ENCODE data around the gene CADPS2.

DNA sequence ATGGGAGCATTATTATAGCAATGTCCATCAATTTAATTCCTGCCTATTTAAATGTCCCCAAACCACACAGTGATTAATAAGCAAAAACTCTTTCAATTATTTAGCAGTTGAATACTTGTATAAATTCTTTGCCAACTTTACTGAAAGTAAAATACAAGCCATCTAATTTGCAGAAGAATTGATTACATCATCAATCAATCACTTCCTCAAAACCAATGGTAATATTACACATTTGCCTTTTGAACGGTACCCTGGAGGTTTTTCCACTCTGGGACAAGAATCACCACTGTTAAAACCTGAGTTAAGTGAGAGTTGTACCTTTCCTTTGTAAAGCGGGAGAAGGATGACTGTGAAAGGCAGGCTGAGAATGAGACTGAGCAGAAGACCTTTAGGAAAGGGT is 280.3 kb downstream of the CADPS2 start:
- TF ChIP-seq, protein P1, sequence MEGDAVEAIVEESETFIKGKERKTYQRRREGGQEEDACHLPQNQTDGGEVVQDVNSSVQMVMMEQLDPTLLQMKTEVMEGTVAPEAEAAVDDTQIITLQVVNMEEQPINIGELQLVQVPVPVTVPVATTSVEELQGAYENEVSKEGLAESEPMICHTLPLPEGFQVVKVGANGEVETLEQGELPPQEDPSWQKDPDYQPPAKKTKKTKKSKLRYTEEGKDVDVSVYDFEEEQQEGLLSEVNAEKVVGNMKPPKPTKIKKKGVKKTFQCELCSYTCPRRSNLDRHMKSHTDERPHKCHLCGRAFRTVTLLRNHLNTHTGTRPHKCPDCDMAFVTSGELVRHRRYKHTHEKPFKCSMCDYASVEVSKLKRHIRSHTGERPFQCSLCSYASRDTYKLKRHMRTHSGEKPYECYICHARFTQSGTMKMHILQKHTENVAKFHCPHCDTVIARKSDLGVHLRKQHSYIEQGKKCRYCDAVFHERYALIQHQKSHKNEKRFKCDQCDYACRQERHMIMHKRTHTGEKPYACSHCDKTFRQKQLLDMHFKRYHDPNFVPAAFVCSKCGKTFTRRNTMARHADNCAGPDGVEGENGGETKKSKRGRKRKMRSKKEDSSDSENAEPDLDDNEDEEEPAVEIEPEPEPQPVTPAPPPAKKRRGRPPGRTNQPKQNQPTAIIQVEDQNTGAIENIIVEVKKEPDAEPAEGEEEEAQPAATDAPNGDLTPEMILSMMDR (IDR thresholded peaks at IDR 0.05): no peak
- TF ChIP-seq ZFX (IDR thresholded peaks at IDR 0.05; ENCODE audit: borderline replicate concordance): no peak
